Measurements from ENCODE around the gene UFSP2.

Gene UFSP2

DNA sequence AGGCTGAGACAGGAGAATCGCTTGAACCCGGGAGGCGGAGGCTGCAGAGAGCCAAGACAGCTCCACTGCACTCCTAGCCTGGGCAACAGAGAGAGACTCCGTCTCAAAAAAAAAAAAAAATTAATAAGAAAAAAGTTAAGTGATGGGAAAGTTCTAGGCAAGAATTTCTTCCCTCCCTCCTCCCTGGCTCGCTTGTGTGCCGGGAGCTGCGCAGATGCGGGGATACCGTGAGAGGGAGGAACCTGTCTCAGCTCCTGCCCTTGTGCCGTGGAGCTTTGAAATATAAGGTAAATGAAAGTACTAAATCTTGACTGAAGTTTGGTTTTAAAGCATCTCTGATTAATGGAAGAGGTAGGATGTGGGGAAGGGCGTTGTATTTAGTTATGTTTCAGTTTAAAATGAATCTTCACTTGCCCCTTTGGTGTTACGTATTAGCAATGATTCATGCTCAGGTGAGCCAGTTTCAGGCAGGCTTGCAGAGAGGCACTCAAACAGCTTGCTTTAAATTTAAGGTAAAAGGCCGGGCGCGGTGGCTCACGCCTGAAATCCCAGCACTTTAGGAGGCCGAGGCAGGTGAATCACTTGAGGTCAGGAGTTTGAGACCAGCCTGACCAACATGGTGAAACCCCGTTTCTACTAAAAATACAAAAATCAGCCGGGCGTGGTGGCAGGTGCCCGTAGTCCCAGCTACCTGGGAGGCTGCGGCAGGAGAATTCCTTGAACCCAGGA is 1.4 kb upstream of the UFSP2 start:
- peak; percentile 45 for DNase-seq (ENCODE audit: low spot score)

- no peak for DNase-seq (ENCODE audit: low spot score)
These were observed 688 bp downstream of the UFSP2 start for GRCh38 chr4:185424905-185425646.

DNA sequence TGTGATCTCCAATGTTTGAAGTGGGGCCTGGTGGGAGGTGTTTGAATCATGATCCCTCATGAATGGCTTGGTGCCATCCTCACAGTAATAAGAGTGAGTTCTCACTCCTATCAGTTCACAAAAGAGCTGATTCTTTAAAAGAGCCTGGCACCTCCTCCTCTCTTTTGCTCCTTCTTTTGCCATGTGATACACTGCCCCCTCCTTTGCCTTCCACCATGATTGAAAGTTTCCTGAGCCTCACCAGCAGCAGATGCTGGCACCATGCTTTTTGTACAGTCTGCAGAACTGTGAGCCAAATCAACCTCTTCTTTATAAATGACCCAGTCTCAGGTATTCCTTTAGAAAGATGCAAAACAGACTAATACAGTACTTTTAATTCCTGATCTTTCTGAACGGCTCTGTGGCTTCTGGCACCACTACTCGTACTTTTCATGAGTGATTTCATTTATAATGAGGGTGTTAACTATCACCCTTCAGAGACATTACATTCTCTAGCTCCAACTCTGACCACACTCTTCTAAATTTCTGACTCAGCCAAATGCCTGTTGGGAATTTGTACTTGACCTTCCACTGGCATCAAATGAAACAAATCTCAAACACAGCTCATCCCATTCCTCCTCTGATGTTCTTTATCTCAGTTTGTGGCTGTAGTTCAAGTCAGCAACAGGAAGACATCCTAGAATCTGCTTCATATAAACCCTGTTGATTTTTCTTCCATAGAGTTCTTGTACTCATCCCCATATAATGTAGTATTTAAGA is 4.2 kb downstream of the UFSP2 start:
- no peak for DNase-seq (ENCODE audit: low spot score)

- no peak for DNase-seq (ENCODE audit: low spot score)
These were observed 8.8 kb downstream of the UFSP2 start for GRCh38 chr4:185416955-185417354.

DNA sequence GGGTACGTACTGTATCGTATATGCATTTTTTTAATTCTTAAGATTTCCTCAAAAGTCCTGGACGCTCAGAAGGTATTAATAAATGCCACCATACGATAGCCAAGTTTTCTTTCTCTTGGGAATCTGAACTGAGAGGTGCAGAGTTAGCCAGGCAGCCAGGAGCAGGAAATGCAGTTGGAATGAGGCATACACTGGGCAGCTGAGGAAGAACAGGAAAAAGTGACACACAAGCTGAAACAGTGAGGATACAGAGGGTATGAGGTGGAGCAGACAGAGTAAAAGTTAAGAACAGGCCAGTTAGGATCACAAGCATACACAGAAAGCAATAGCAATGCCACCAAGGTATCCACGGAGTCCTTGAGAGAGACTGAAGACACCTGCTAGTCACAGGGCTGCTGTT is 13.4 kb downstream of the UFSP2 start:
- DNase-seq (ENCODE audit: low spot score) = no peak

DNA sequence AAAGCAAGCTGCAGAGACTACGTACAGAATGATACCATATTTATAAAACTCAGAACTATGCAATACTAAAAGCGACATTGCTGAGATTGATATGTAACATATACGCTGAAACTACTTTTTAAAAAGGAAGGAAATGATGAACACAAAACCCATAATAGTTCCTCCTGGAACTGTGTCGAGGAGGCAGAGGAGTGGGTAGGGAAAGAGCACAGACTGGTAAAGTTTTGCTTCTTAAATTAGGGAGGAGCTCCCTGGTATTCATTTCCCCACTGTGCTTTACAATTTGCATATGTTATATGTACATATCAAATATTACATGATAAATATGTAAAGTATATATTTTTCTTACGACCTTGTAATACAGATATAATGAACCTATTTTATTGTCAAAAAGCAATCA is 13.9 kb downstream of the UFSP2 start:
- no peak for DNase-seq (ENCODE audit: low spot score)

GRCh38 chr4:185408432-185408831 is 17.3 kb downstream of the UFSP2 start:
- no peak for DNase-seq (ENCODE audit: low spot score)

DNA sequence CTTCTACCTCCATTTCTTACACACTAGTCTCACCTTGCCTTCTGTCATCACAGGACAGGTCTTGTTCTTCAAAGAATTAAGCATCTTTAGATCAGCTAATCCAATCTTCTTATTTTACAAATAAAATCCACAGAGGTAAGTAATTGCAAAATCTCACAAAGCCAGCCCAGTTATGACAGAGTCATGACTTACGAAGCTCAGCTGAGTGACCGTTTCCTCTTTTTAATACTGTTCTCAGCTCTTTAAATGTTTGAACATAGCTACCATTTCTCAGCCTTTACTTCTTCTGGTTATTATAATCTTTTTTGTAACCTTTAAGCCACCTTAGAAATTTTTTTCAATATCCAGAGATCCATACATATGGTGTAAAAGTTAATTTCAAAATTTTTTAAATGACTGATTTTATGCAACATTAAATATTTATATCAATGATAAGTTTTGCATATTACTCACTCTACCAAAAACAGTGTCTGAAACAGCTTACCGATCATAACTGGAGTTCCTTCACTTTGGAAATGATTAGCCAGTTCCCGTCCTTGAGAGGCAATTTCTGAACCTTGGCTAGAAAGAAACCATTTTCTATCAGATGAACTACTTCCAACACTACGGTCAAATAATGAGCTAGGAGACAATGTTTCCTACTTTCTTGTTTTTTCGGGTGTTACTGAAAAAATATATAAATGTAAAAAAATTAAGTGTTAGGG is 20.3 kb downstream of the UFSP2 start:
- DNase-seq (ENCODE audit: low spot score) = no peak

- DNase-seq (ENCODE audit: low spot score) = no peak
These were observed 21.7 kb downstream of the UFSP2 start for GRCh38 chr4:185404031-185404430.

DNA sequence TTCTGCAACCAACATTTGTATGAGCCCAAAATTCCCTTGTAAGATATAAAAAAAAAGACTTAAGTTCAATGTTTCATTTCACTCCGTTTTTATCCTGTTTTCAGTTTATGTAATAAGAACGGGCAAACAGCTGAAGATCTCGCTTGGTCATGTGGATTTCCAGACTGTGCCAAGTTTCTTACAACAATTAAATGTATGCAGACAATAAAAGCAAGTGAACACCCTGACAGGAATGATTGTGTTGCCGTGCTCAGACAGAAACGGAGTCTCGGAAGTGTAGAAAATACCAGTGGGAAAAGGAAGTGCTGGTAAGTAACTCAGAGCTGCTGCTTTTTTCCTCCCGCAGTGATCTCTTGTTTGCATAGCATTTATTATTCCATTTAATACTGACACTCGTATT is 26.3 kb downstream of the UFSP2 start:
- DNase-seq (ENCODE audit: low spot score) = no peak

GRCh38 chr4:185398618-185399017 is 27.1 kb downstream of the UFSP2 start:
- no peak for DNase-seq (ENCODE audit: low spot score)

GRCh38 chr4:185396724-185397385 is 28.9 kb downstream of the UFSP2 start, which contains the start of gene ANKRD37:
Gene ANKRD37, plus strand, starts transcription at chr4:185396841. Its CDS starts 83 bp downstream, at chr4:185396924.
- DNase-seq (ENCODE audit: low spot score) = no peak

DNA sequence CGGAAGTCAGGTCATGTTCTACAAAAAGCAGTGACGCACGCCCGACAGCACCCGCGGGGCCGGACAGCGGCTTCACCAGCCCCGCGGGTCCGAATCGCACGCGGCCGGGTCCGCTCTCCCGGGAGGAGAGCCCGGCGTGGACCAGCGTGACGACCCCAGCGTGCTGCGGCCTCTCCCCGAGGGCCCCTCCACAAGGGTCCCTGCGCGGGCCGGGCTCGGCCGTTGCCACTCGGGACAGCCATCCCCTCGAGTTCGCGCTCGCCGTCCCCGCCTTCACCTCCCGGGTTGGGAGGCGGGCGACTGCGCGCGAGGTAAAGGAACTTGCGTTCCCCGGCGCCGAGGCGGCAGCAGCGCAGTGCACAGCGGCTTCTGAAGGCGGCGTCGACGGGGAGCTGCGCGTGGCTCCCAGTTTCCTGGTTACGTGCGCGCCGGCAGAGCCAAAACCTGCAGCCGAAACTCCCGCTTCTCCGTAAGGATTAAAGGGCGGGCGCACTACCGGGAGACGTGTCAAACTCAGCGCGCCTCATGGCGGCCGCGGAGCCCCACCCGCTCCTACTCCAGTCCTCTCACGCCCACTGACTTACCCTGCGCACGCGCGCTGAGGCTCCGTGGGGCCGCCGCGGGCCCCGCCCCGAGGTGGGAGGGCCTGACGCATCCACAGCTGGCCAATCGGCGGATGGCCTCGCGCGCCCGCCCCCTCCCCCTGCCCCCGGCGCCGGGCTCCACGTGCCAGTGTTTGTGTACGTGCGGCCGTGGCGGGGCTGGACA is 29.6 kb downstream of the UFSP2 start:
- peak; percentile 98 for DNase-seq (ENCODE audit: low spot score)

DNA sequence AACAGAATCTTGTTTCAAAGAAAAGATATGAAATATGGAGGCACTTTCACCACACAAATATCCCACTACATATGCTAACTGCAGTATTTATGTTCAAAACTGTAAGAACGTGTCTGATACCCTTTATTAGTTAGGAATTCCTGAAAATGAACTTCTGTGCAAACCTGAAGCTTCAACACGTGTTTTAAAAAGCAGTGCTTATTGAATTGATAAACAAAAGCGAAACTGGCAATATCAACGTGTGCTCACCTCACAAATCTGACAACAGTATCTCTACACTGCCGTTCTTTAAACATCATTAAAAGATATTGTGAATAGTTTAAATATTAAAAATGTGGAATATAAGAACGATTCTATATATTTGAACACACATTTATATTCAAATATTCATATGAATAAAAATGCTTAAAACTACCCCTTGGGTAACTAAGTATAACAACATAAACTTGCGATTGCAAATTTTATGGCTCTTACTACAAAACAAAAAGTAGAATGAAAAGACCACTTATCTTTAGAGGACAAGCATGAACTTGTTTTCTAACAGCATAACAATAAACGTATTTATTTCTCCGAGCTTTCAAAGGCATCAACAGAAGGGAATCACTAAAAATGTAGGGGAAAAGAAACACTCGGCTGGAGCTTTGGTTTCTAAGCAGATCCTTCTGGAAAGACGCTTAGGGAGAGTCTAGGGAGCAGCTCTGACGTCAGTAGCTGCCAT is 30.4 kb downstream of the UFSP2 start, which contains the start of gene LRP2BP:
LRP2BP (minus strand) TSS at position 687 of the 718 bp plus-strand sequence. CDS start 17,738 bp downstream, outside the sequence.
- DNase-seq (ENCODE audit: low spot score) = peak; percentile 94

DNA sequence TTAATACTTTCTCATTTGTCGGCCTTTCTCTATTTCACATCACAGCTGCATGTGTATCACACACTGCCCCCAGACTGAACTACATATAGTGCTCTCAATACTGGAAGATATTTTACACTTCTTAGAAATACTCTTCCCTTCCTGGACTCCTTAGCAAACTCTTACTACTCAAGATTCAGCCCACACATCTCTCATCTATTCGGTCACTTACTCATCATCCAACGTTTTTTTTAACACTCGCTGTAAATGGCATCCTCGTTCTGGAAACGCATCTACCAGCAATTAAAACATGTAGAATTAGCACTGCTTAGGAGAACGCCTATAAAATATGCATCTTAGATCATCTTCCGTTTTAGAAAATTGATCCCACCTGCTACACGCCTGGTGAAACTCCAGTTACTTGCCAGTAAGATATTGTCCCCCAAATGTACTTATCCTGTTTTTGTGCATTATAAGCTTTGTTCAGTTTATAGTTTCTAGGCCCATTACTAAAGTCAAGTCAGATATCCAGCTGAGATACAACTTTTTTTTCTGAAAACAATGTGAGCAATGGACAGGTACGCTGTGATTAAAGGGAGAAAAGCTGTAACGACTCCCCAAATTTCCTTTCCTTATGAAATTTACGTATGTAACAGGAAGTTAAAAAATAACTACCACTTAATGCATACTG is 31.1 kb downstream of the UFSP2 start:
- DNase-seq (ENCODE audit: low spot score) = no peak

GRCh38 chr4:185392156-185392555 is 33.6 kb downstream of the UFSP2 start:
- DNase-seq (ENCODE audit: low spot score) = no peak

- no peak for DNase-seq (ENCODE audit: low spot score)
These were observed 34.8 kb downstream of the UFSP2 start for GRCh38 chr4:185390941-185391340.

DNA sequence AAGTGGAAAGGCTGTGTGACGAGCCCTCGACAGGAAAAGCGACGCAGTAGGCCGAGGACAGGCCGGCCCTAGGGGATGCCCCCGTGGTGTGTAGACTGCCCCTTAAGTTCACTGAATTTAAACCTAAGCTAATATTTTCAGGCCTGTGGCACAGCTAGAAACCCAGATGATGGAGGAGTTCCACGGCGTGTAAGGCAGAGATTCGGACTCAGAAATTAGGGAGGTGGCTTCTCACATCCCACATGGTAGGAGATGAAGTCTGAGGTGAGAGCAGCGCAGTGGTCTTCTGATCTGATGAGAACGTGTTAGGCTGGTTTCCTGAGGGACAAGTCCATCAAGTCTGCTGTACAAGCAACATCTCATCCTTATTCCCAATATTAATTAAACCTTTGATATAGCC is 37.8 kb downstream of the UFSP2 start:
- no peak for DNase-seq (ENCODE audit: low spot score)

DNA sequence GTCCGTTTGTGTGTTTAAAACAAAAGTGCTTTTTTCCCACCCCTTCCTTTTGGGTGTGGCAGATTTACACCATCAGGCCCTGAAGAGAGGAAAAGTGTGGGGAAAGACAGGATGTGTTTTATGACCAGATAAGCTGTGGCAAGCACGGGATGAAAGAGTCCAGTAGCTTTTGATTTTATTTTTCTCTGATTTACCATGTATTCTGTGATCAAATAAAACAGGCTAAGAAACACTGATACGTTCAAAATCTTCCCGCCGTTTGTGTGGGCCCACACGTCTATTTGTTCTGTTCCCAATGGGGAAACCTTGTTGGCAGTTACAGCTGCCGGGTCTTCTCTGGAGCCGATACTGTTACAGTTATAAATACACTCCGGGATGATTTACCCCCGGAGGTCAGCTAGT is 40.8 kb downstream of the UFSP2 start:
- no peak for DNase-seq (ENCODE audit: low spot score)
